Lower lobe of right lung (tissue), 2 donors: ENCODE results near the gene PHACTR1. TPM values are rescaled to one million over a fixed set of nuclear protein-coding genes. Genes with fewer than 3 reads are reported as not detected.

Source experiments
- ATAC-seq, 2 donors: fragments of 200-7000 bp; cut with Tn5 transposase; one replicate each; pipeline ENCODE4 v1.9.1; 2020 to 2022; ENCODE audit warnings: mild to moderate bottlenecking in 2 of 2, moderate library complexity in 2 of 2
- DNase-seq: peaks from one replicate; pipeline ENCODE4 v3.0.0-alpha.2; 2020
- H3K27ac ChIP-seq: fragments of 200-600 bp; one replicate; pipeline ENCODE4 v1.8.0; 2022
- H3K27me3 ChIP-seq: fragments of 200-600 bp; one replicate; pipeline ENCODE4 v1.8.0; 2022; ENCODE audit warnings: low read depth
- H3K36me3 ChIP-seq: fragments of 200-600 bp; one replicate; pipeline ENCODE4 v1.8.0; 2022; ENCODE audit warnings: mild to moderate bottlenecking
- H3K4me1 ChIP-seq: fragments of 200-600 bp; one replicate; pipeline ENCODE4 v1.8.0; 2022
- H3K4me3 ChIP-seq: fragments of 200-600 bp; one replicate; pipeline ENCODE4 v1.8.0; 2022; ENCODE audit warnings: mild to moderate bottlenecking
- H3K9me3 ChIP-seq: fragments of 200-600 bp; one replicate; pipeline ENCODE4 v1.8.0; 2022
- intact Hi-C: fragments of 100-400 bp; cut with DNase I; formaldehyde crosslinking; loops from one replicate; pipeline ENCODE4 v1.11.0; 2022
- total RNA-seq: library from RNA; stranded (reverse); fragmentation: NEBNext Ultra II Directional; extraction: Animal tissue kit (Norgen Biotek cat#: 25700); gene quantifications from one replicate; pipeline ENCODE4 v1.2.1, GENCODE V29; 2021
- TF ChIP-seq, protein P1 (sequence below): fragments of 200-600 bp; IDR thresholded peaks from one replicate; pipeline ENCODE4 v1.8.0; 2022; ENCODE audit warnings: antibody characterized with exemption, mild to moderate bottlenecking
- donor health status: DM: no; HTN: yes; CAD: no; lungs with severe emphysema.

Gene PHACTR1
- total RNA-seq, 1 donor from 2014 or later, result 91.0 TPM

GRCh38 chr6:12802440-12802839 lies 85.9 kb downstream of the PHACTR1 start:
- no peak overlapping the region for H3K4me3 ChIP-seq
- H3K27ac ChIP-seq, result no peak overlapping the region
- TF ChIP-seq, protein P1, sequence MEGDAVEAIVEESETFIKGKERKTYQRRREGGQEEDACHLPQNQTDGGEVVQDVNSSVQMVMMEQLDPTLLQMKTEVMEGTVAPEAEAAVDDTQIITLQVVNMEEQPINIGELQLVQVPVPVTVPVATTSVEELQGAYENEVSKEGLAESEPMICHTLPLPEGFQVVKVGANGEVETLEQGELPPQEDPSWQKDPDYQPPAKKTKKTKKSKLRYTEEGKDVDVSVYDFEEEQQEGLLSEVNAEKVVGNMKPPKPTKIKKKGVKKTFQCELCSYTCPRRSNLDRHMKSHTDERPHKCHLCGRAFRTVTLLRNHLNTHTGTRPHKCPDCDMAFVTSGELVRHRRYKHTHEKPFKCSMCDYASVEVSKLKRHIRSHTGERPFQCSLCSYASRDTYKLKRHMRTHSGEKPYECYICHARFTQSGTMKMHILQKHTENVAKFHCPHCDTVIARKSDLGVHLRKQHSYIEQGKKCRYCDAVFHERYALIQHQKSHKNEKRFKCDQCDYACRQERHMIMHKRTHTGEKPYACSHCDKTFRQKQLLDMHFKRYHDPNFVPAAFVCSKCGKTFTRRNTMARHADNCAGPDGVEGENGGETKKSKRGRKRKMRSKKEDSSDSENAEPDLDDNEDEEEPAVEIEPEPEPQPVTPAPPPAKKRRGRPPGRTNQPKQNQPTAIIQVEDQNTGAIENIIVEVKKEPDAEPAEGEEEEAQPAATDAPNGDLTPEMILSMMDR, result no peak
- DNase-seq (no peak), ATAC-seq (no peak)
- H3K4me1 ChIP-seq, result no peaks in the 10 kb centered on the region
- H3K9me3 ChIP-seq, result no peaks in the 10 kb centered on the region
- no peaks in the 10 kb centered on the region for H3K36me3 ChIP-seq
- H3K27me3 ChIP-seq, result no peaks in the 10 kb centered on the region
- intact Hi-C loops, result no loop called here

- no peak for ATAC-seq
- TF ChIP-seq, protein P1, result no peak
- DNase-seq, result no peak
- Histone ChIP-seq H3K4me1 (no peaks in the 10 kb centered on the region), H3K27ac (no peak overlapping the region), H3K9me3 (no peaks in the 10 kb centered on the region), H3K27me3 (no peaks in the 10 kb centered on the region), H3K4me3 (no peak overlapping the region), H3K36me3 (no peaks in the 10 kb centered on the region)
- intact Hi-C loops, result no loop called here
Observed at GRCh38 chr6:12803486-12803885, 86.9 kb downstream of the PHACTR1 start.

DNA sequence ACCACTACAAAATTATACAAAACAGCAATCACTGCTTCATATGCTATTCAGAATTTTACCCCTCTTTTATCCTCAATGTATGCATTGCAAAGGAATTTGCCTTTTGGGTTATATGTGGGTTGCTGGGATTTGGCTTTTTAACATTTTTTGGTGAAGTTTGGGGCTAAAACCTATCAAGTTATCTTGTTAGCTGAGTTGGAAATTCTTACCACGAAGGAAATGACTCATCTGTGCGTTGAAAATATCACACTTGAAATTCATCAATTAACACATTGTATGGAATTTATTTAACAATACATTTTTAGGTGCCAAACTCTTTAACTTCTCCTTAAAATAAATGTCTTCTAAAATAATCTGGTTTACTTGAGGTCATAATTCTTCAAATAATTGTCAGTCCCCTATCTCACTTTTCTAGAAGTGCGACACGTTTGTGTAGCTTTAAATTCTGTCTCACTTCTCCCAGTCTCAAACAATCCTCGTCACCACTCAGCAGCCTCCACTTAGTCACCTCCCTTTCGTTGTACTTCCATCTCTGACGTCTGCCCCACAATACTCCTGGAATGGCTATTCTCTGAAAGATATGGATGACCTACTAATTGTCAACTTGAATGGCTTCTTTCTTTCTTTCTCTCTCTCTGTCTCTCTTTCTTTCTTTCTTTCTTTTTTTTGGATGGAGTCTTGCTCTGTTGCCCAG lies 88.5 kb downstream of the PHACTR1 start:
- TF ChIP-seq, protein P1, result no peak
- no peaks in the 10 kb centered on the region for H3K9me3 ChIP-seq
- DNase-seq (no peak), ATAC-seq (no peak)
- intact Hi-C loops, result no loop called here
- H3K27me3 ChIP-seq, result no peaks in the 10 kb centered on the region
- H3K27ac ChIP-seq, result no peak overlapping the region
- H3K4me3 ChIP-seq, result no peak overlapping the region
- H3K4me1 ChIP-seq, result no peaks in the 10 kb centered on the region
- no peaks in the 10 kb centered on the region for H3K36me3 ChIP-seq

GRCh38 chr6:12806136-12806535 lies 89.6 kb downstream of the PHACTR1 start:
- Histone ChIP-seq H3K36me3 (no peaks in the 10 kb centered on the region), H3K4me1 (no peaks in the 10 kb centered on the region), H3K27ac (no peak overlapping the region), H3K4me3 (no peak overlapping the region), H3K27me3 (no peaks in the 10 kb centered on the region), H3K9me3 (no peaks in the 10 kb centered on the region)
- DNase-seq (no peak), ATAC-seq (no peak)
- TF ChIP-seq, protein P1, result no peak
- intact Hi-C loops, result no loop called here

DNA sequence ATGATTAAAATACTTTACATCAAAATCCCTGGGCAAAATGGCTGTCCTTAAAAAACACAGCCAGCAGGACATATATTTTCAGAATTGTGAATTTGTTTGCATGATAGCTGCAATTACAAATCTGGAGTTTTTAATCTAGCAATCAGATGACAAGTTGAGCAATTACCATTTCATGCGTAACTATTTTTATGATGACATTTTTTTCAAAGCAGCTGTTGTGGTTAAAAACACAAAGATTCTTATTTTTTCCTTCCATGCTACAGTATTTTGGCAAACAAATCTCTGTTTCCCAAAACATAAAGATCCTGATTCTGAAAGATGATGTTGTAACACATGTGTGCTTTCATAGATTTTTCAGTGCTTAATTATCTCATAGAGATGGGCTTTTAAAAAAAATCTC lies 90.2 kb downstream of the PHACTR1 start:
- DNase-seq, result no peak

More for the DNA sequence above, 90.2 kb downstream of the PHACTR1 start:
- ATAC-seq, result no peak
- Histone ChIP-seq H3K9me3 (no peaks in the 10 kb centered on the region), H3K4me1 (no peaks in the 10 kb centered on the region), H3K27ac (no peak overlapping the region), H3K36me3 (no peaks in the 10 kb centered on the region), H3K4me3 (no peak overlapping the region), H3K27me3 (no peaks in the 10 kb centered on the region)
- TF ChIP-seq, protein P1, result no peak
- intact Hi-C loops, result no loop called here
